Liver (tissue), 9 donors: ENCODE results near the gene RNPS1. TPM values are rescaled to one million over a fixed set of nuclear protein-coding genes. Genes with fewer than 3 reads are reported as not detected.
"Not testable (repeated sequence)": the region's sequence is repeated elsewhere in the genome, so short reads cannot be mapped to it uniquely, and the experiment has no call there.

Experiments used
- DNase-seq: peaks from one replicate; pipeline ENCODE4 v3.0.0-alpha.2; 2017; ENCODE audit warnings: low spot score
- H3K27ac ChIP-seq, 2 donors: one replicate each; pipeline ENCODE4 v1.7.0; 2013; ENCODE audit warnings: inconsistent platforms in 2 of 2, low read length in 2 of 2, control low read depth in 1 of 2, low read depth in 1 of 2, mild to moderate bottlenecking in 1 of 2
- H3K27me3 ChIP-seq, 4 donors: one replicate each; pipeline versions ENCODE4 v1.6.1 to v1.7.0; 2013; ENCODE audit warnings: low read length in 3 of 4, inconsistent platforms in 1 of 4, mild to moderate bottlenecking in 1 of 4, moderate library complexity in 1 of 4; ENCODE audit not compliant: control insufficient read depth in 4 of 4, insufficient read depth in 4 of 4
- H3K36me3 ChIP-seq, 4 donors: one replicate each; pipeline versions ENCODE4 v1.6.1 to v1.7.0; 2013; ENCODE audit warnings: low read length in 3 of 4, mild to moderate bottlenecking in 3 of 4, low read depth in 1 of 4, moderate library complexity in 1 of 4; ENCODE audit not compliant: control insufficient read depth in 4 of 4, insufficient read depth in 3 of 4
- H3K4me1 ChIP-seq, 4 donors: one replicate each; pipeline versions ENCODE4 v1.6.1 to v1.7.0; 2013; ENCODE audit warnings: low read length in 3 of 4, mild to moderate bottlenecking in 3 of 4, moderate library complexity in 1 of 4; ENCODE audit not compliant: control insufficient read depth in 4 of 4, insufficient read depth in 4 of 4
- H3K4me3 ChIP-seq, 3 donors: one replicate each; pipeline versions ENCODE4 v1.6.1 to v1.7.0; 2013; ENCODE audit warnings: low read length in 3 of 3, control low read depth in 1 of 3, low read depth in 1 of 3, mild to moderate bottlenecking in 1 of 3
- H3K9ac ChIP-seq, 2 donors: one replicate each; pipeline ENCODE4 v1.7.0; 2013; ENCODE audit warnings: low read length in 2 of 2, mild to moderate bottlenecking in 2 of 2, moderate library complexity in 2 of 2, control low read depth in 1 of 2, low read depth in 1 of 2
- H3K9me3 ChIP-seq, 4 donors: one replicate each; pipeline versions ENCODE4 v1.6.1 to v1.7.0; 2013; ENCODE audit warnings: low read length in 3 of 4; ENCODE audit not compliant: control insufficient read depth in 4 of 4
- ATF3 ChIP-seq: IDR thresholded peaks from 2 replicates; pipeline ENCODE4 v1.6.1; 2016; ENCODE audit warnings: antibody characterized with exemption
- CTCF ChIP-seq: fragments of 150-350 bp; IDR thresholded peaks from 2 replicates; pipeline ENCODE4 v1.5.1; 2017; ENCODE audit warnings: improper control_type of control experiment, low read depth, low read length; ENCODE audit not compliant: missing input control
- EGR1 ChIP-seq, 2 donors: IDR thresholded peaks; 2 replicates each; pipeline ENCODE4 v1.6.1; 2016 to 2018; ENCODE audit warnings: antibody characterized with exemption in 2 of 2, low read depth in 2 of 2
- FOXA2 ChIP-seq: IDR thresholded peaks from 2 replicates; pipeline ENCODE4 v1.6.1; 2016; ENCODE audit warnings: antibody characterized with exemption
- GABPA ChIP-seq, 2 donors: IDR thresholded peaks in 1 of 2; conservative IDR thresholded peaks in 1 of 2; 2 replicates each; pipeline ENCODE4 v1.6.1; 2016; ENCODE audit warnings: antibody characterized with exemption in 2 of 2, mild to moderate bottlenecking in 1 of 2, moderate library complexity in 1 of 2
- HNF4A ChIP-seq, 2 donors: conservative IDR thresholded peaks; 2 replicates each; pipeline ENCODE4 v1.6.1; 2016; ENCODE audit warnings: antibody characterized with exemption in 2 of 2, mild to moderate bottlenecking in 2 of 2
- HNF4G ChIP-seq: IDR thresholded peaks from 2 replicates; pipeline ENCODE4 v1.6.1; 2016; ENCODE audit warnings: antibody characterized with exemption
- JUND ChIP-seq, 2 donors: IDR thresholded peaks; 2 replicates each; pipeline ENCODE4 v1.6.1; 2016; ENCODE audit warnings: antibody characterized with exemption in 2 of 2
- MAX ChIP-seq: IDR thresholded peaks from 2 replicates; pipeline ENCODE4 v1.6.1; 2016; ENCODE audit warnings: antibody characterized with exemption
- NR2F2 ChIP-seq: IDR thresholded peaks from 2 replicates; pipeline ENCODE4 v1.6.1; 2016; ENCODE audit warnings: antibody characterized with exemption
- RAD21 ChIP-seq, 2 donors: IDR thresholded peaks; 2 replicates each; pipeline ENCODE4 v1.6.1; 2016; ENCODE audit warnings: antibody characterized with exemption in 2 of 2, mild to moderate bottlenecking in 2 of 2
- REST ChIP-seq: IDR thresholded peaks from 2 replicates; pipeline ENCODE4 v1.6.1; 2016; ENCODE audit warnings: antibody characterized with exemption, mild to moderate bottlenecking
- RXRA ChIP-seq, 2 donors: IDR thresholded peaks; 2 replicates each; pipeline ENCODE4 v1.6.1; 2017 to 2018; ENCODE audit warnings: antibody characterized with exemption in 2 of 2, mild to moderate bottlenecking in 1 of 2
- SP1 ChIP-seq: IDR thresholded peaks from 2 replicates; pipeline ENCODE4 v1.6.1; 2018; ENCODE audit warnings: antibody characterized with exemption, mild to moderate bottlenecking
- TAF1 ChIP-seq: conservative IDR thresholded peaks from 2 replicates; pipeline ENCODE4 v1.6.1; 2016; ENCODE audit warnings: antibody characterized with exemption, mild to moderate bottlenecking
- YY1 ChIP-seq: IDR thresholded peaks from 2 replicates; pipeline ENCODE4 v1.6.1; 2016; ENCODE audit warnings: antibody characterized with exemption, mild to moderate bottlenecking
- ZBTB33 ChIP-seq: IDR thresholded peaks from 2 replicates; pipeline ENCODE4 v1.6.1; 2016; ENCODE audit warnings: antibody characterized with exemption
- WGBS: extraction: QIAGEN DNeasy Blood & Tissue Kit; methylation state at CpG from one replicate; pipeline ENCODE4 v1.1.7; 2013; 5-methylcytosine and 5-hydroxymethylcytosine counted together
- polyA plus RNA-seq, 2 donors: library from polyadenylated mRNA; stranded (reverse) in 1 of 2; unstranded in 1 of 2; fragments of 200-250 nt in 1 of 2; fragments of >200 nt in 1 of 2; fragmentation: Nextera tagmentation in 1 of 2; extraction: Ambion mirVana in 1 of 2; gene quantifications; one replicate each; pipeline versions ENCODE4 v1.2.1 to v1.2.3, GENCODE V29; 2013 to 2015
- total RNA-seq, 2 donors: library from RNA; depleted of rRNA; stranded (reverse); fragments of >200 nt; gene quantifications; one replicate each; pipeline ENCODE4 v1.2.3, GENCODE V29; 2014
- donor health status: healthy.
- donor health status: healthy.
- donor health status: healthy.
- donor health status: healthy.
- donor health status: healthy.

The RNPS1 gene
- total and polyA plus RNA-seq, 4 donors, result 31.3 to 38.2 (median 36.7) TPM

GRCh38 chr16:2258530-2258929, 9.4 kb downstream of the RNPS1 start:
- peaks cover 23 to 75% (median 48%) of the 10 kb centered on the region in 4 donors for H3K36me3 ChIP-seq
- H3K4me3 ChIP-seq, H3K4me1 ChIP-seq, DNase-seq, H3K27me3 ChIP-seq, H3K9ac ChIP-seq, H3K9me3 ChIP-seq, H3K27ac ChIP-seq: not testable (repeated sequence)
- 98% methylated on average over 7 of the region's 7 CpGs for WGBS

- H3K27me3 ChIP-seq, result no peaks in the 10 kb centered on the region
- WGBS, result 97% methylated on average over 6 of the region's 6 CpGs
- H3K4me1 ChIP-seq, result peaks cover 0 to 15% (median 12%) of the 10 kb centered on the region in 4 donors
- peaks cover 21 to 69% (median 43%) of the 10 kb centered on the region in 4 donors for H3K36me3 ChIP-seq
- no peak overlapping the region for H3K9ac ChIP-seq
- TF ChIP-seq SP1 (no peak), HNF4G (no peak), EGR1 (IDR thresholded peaks at IDR 0.05; ENCODE audit: low read depth in 2 of 2) (no peak), MAX (no peak), YY1 (no peak), ATF3 (no peak), GABPA (IDR thresholded peaks at IDR 0.05 in 1 of 2, conservative IDR thresholded peaks at IDR 0.05 in 1 of 2) (no peak), RAD21 (IDR thresholded peaks at IDR 0.05) (no peak), FOXA2 (no peak), TAF1 (no peak), ZBTB33 (no peak), REST (no peak), RXRA (IDR thresholded peaks at IDR 0.05) (no peak), NR2F2 (no peak), CTCF (no peak), JUND (IDR thresholded peaks at IDR 0.05) (no peak), HNF4A (conservative IDR thresholded peaks at IDR 0.05) (no peak)
- DNase-seq, result no peak
- no peaks in the 10 kb centered on the region for H3K9me3 ChIP-seq
- no peak overlapping the region for H3K4me3 ChIP-seq
- H3K27ac ChIP-seq, result no peak overlapping the region
Measured at GRCh38 chr16:2257726-2258125, 10.2 kb downstream of the RNPS1 start.
